Measurements from ENCODE around the gene NLGN2. TPM values are rescaled to one million over a fixed set of nuclear protein-coding genes. Genes with fewer than 3 reads are reported as not detected.
A peak's percentile ranks its signal among the peaks of the same experiment; 100 is the strongest.

NLGN2 gene
- total and polyA plus RNA-seq, 7 donors, result 2.8 to 11.5 (median 6.5) TPM

DNA sequence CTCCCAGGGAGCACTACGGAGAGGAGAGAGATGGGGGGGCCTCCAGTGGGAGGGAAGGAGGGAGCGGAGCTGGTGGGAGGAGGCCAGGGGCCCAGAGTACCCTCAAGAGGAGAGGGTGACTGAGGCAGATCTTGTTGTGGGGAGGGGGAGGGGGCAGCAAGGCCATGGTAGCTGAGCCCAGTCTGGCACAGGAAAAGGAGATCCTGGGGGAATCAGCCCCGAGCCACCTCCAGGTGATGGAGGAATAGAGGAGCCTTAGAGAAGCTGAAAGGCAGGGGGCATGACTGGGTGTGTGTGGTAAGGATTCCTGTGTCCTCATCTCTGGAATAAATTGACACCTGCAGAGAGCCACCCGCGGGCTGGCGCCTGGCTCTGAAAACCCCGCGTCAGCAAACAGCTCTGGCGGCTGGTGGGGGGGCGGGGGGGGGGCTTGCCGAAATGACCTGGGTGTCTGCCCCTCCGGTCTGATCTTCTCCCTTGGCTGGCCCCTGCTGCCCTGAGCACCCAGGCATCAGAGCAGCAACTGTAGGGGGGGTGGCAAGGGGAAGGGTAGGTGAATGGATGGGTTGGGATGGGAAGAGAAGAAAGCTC is 1.3 kb upstream of the NLGN2 start:
- Histone ChIP-seq H3K36me3 (ENCODE audit: insufficient read depth in 1 of 2, low read depth in 1 of 2) (peaks cover 0 to 4% of the 10 kb centered on the region in 2 donors), H3K9me3 (no peaks in the 10 kb centered on the region), H3K27ac (no peak overlapping the region), H3K4me3 (peak overlapping the region; percentile 73), H3K4me1 (peaks cover 9% of the 10 kb centered on the region), H3K27me3 (ENCODE audit: insufficient read depth in 3 of 3, low read length in 2 of 3) (no peaks in the 10 kb centered on the region)
- 54 to 58% (median 58%) methylated on average over 12 of the region's 12 CpGs for WGBS, 3 donors
- TF ChIP-seq, protein P1, sequence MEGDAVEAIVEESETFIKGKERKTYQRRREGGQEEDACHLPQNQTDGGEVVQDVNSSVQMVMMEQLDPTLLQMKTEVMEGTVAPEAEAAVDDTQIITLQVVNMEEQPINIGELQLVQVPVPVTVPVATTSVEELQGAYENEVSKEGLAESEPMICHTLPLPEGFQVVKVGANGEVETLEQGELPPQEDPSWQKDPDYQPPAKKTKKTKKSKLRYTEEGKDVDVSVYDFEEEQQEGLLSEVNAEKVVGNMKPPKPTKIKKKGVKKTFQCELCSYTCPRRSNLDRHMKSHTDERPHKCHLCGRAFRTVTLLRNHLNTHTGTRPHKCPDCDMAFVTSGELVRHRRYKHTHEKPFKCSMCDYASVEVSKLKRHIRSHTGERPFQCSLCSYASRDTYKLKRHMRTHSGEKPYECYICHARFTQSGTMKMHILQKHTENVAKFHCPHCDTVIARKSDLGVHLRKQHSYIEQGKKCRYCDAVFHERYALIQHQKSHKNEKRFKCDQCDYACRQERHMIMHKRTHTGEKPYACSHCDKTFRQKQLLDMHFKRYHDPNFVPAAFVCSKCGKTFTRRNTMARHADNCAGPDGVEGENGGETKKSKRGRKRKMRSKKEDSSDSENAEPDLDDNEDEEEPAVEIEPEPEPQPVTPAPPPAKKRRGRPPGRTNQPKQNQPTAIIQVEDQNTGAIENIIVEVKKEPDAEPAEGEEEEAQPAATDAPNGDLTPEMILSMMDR (IDR thresholded peaks at IDR 0.05), result no peak
- DNase-seq (no peak), ATAC-seq (no peak)
- intact Hi-C loops (cut with DNase I), result no loop called here

- Histone ChIP-seq H3K36me3 (ENCODE audit: insufficient read depth in 1 of 2, low read depth in 1 of 2) (peaks cover 0 to 3% of the 10 kb centered on the region in 2 donors), H3K27me3 (ENCODE audit: insufficient read depth in 3 of 3, low read length in 2 of 3) (no peaks in the 10 kb centered on the region), H3K9me3 (no peaks in the 10 kb centered on the region), H3K4me1 (peaks cover 9% of the 10 kb centered on the region), H3K4me3 (no peak overlapping the region), H3K27ac (no peak overlapping the region)
- 77 to 86% (median 85%) methylated on average over 13 of the region's 13 CpGs for WGBS, 3 donors
- TF ChIP-seq, protein P1 (IDR thresholded peaks at IDR 0.05), result no peak
- ATAC-seq (no peak), DNase-seq (no peak)
- intact Hi-C loops (cut with DNase I), result no loop called here
Measured at GRCh38 chr17:7407082-7407481, 563 bp upstream of the NLGN2 start.

- Histone ChIP-seq H3K4me3 (no peak overlapping the region), H3K9me3 (no peaks in the 10 kb centered on the region), H3K36me3 (ENCODE audit: insufficient read depth in 1 of 2, low read depth in 1 of 2) (no peaks in the 10 kb centered on the region), H3K4me1 (no peaks in the 10 kb centered on the region), H3K27ac (no peak overlapping the region), H3K27me3 (ENCODE audit: insufficient read depth in 3 of 3, low read length in 2 of 3) (no peaks in the 10 kb centered on the region)
- 80 to 89% (median 80%) methylated on average over 41 to 58 of the region's 58 CpGs for WGBS, 3 donors
- TF ChIP-seq, protein P1 (IDR thresholded peaks at IDR 0.05), result no peak
- intact Hi-C loops (cut with DNase I), result no loop called here
- DNase-seq, result no peak
- no peak for ATAC-seq
Measured at GRCh38 chr17:7408252-7408727, 645 bp downstream of the NLGN2 start.

GRCh38 chr17:7408863-7409262 is 1.2 kb downstream of the NLGN2 start:
- Histone ChIP-seq H3K36me3 (ENCODE audit: insufficient read depth in 1 of 2, low read depth in 1 of 2) (no peaks in the 10 kb centered on the region), H3K27ac (no peak overlapping the region), H3K9me3 (no peaks in the 10 kb centered on the region), H3K4me1 (no peaks in the 10 kb centered on the region), H3K27me3 (ENCODE audit: insufficient read depth in 3 of 3, low read length in 2 of 3) (no peaks in the 10 kb centered on the region), H3K4me3 (no peak overlapping the region)
- intact Hi-C loops (cut with DNase I), result no loop called here
- WGBS, 3 donors, result 74 to 86% (median 86%) methylated on average over 5 to 6 of the region's 6 CpGs
- TF ChIP-seq, protein P1 (IDR thresholded peaks at IDR 0.05), result no peak
- ATAC-seq (no peak), DNase-seq (no peak)

DNA sequence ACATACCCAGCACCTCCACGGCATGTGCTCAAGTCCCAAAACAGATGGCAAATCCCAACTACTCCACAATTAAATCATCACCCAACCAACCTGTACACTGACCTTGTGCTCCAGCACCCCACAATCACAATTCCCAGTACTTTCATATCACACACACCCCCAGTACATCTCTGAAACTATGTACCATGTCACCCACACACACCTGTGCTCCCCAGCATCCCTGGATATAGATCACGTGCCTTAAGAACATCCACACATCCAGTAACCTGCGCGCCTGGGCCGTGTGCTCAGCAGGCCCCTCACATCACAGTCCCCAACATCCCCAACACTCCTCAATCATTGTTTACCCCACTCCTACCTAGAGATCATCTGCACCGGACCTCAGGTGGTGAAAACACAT is 2.1 kb downstream of the NLGN2 start:
- H3K4me1 ChIP-seq, result no peaks in the 10 kb centered on the region
- no peak overlapping the region for H3K4me3 ChIP-seq
- 90 to 94% (median 93%) methylated on average over 6 of the region's 6 CpGs for WGBS, 3 donors
- no peak for DNase-seq
- H3K36me3 ChIP-seq (ENCODE audit: insufficient read depth in 1 of 2, low read depth in 1 of 2), result peaks cover 0 to 3% of the 10 kb centered on the region in 2 donors
- TF ChIP-seq, protein P1 (IDR thresholded peaks at IDR 0.05), result no peak
- no peaks in the 10 kb centered on the region for H3K9me3 ChIP-seq
- H3K27me3 ChIP-seq (ENCODE audit: insufficient read depth in 3 of 3, low read length in 2 of 3), result no peaks in the 10 kb centered on the region
- intact Hi-C loops (cut with DNase I), result no loop called here
- no peak for ATAC-seq
- H3K27ac ChIP-seq, result no peak overlapping the region
